T-cell (primary cell): ENCODE results near the gene COPZ1. TPM values are rescaled to one million over a fixed set of nuclear protein-coding genes. Genes with fewer than 3 reads are reported as not detected.
"Not testable (repeated sequence)": the region's sequence is repeated elsewhere in the genome, so short reads cannot be mapped to it uniquely, and the experiment has no call there.

ENCODE experiments used
- ATAC-seq, 4 experiments: fragments of 200-7000 bp in 3 of 4; fragments of 150-1000 bp in 1 of 4; cut with Tn5 transposase; replicated peaks in 1 of 4; 1 replicate in 3 of 4; 2 replicates in 1 of 4; pipeline ENCODE4 v1.10.0; 2021; ENCODE audit warnings: moderate library complexity in 3 of 4, mild to moderate bottlenecking in 2 of 4, moderate number of reproducible peaks in 1 of 4
- CTCF ChIA-PET, 2 donors: fragments of 300-600 bp; sonication (Branson Sonifier 250); formaldehyde crosslinking; loops; one replicate each; lab custom pipeline; 2022; ENCODE audit warnings: antibody characterized with exemption in 2 of 2; lab: Charles Lee
- POLR2A ChIA-PET, 2 donors: fragments of 300-600 bp; sonication (Branson Sonifier 250); formaldehyde crosslinking; loops; one replicate each; lab custom pipeline; 2022; ENCODE audit warnings: antibody characterized with exemption in 2 of 2; lab: Charles Lee
- DNase-seq, 35 experiments: peaks; one replicate each; pipeline versions ENCODE4 v3.0.0 to v3.0.0-alpha.2; 2013 to 2023
- H3K27ac ChIP-seq: one replicate; pipeline ENCODE4 v1.5.1; 2013; ENCODE audit warnings: low read length
- H3K27me3 ChIP-seq, 2 experiments: replicated peaks in 1 of 2; 1 replicate in 1 of 2; 2 replicates in 1 of 2; pipeline versions ENCODE4 v1.6.1 to v1.7.0; 2013; ENCODE audit warnings: low read length in 1 of 2, mixed read lengths in 1 of 2; ENCODE audit not compliant: control insufficient read depth in 2 of 2, insufficient read depth in 2 of 2; ENCODE audit errors: extremely low read depth in 1 of 2
- H3K36me3 ChIP-seq, 2 donors: 1 replicate in 1 of 2; 2 replicates in 1 of 2; pipeline versions ENCODE4 v1.6.1 to v1.7.0; 2013; ENCODE audit warnings: low read length in 1 of 2; ENCODE audit not compliant: control insufficient read depth in 2 of 2, insufficient read depth in 1 of 2; ENCODE audit errors: extremely low read depth in 1 of 2
- H3K4me1 ChIP-seq, 2 experiments: 1 replicate in 1 of 2; 2 replicates in 1 of 2; pipeline versions ENCODE4 v1.6.1 to v1.7.0; 2013; ENCODE audit warnings: low read length in 2 of 2, mixed read lengths in 1 of 2; ENCODE audit not compliant: insufficient read depth in 2 of 2, control insufficient read depth in 1 of 2; ENCODE audit errors: extremely low read depth in 1 of 2
- H3K4me3 ChIP-seq, 2 donors: 1 replicate in 1 of 2; 2 replicates in 1 of 2; pipeline versions ENCODE4 v1.5.1 to v1.7.0; 2013; ENCODE audit warnings: mild to moderate bottlenecking in 2 of 2, low read length in 1 of 2, moderate library complexity in 1 of 2; ENCODE audit not compliant: control insufficient read depth in 1 of 2; ENCODE audit errors: extremely low read depth in 1 of 2
- H3K9me3 ChIP-seq: 2 replicates; pipeline ENCODE4 v1.7.0; 2013
- H3K27ac Mint-ChIP-seq, 2 donors: one replicate each; pipeline ENCODE4 v1.8.0; 2020 to 2021; ENCODE audit warnings: mild to moderate bottlenecking in 2 of 2, mixed read lengths in 2 of 2
- H3K27me3 Mint-ChIP-seq, 2 donors: one replicate each; pipeline ENCODE4 v1.8.0; 2021 to 2022; ENCODE audit warnings: mixed read lengths in 2 of 2
- H3K36me3 Mint-ChIP-seq: one replicate; pipeline ENCODE4 v1.8.0; 2021; ENCODE audit warnings: mixed read lengths
- H3K4me1 Mint-ChIP-seq, 3 donors: one replicate each; pipeline ENCODE4 v1.8.0; 2020 to 2022; ENCODE audit warnings: mixed read lengths in 3 of 3, mild to moderate bottlenecking in 1 of 3
- H3K4me3 Mint-ChIP-seq, 3 donors: one replicate each; pipeline ENCODE4 v1.8.0; 2020 to 2022; ENCODE audit warnings: mild to moderate bottlenecking in 3 of 3, mixed read lengths in 3 of 3, moderate library complexity in 3 of 3
- H3K9me3 Mint-ChIP-seq, 3 donors: one replicate each; pipeline ENCODE4 v1.8.0; 2020 to 2022; ENCODE audit warnings: mixed read lengths in 3 of 3
- WGBS: methylation state at CpG from one replicate; pipeline ENCODE4 v1.1.5; 2013; ENCODE audit warnings: missing lambda C conversion rate; ENCODE audit not compliant: insufficient coverage; 5-methylcytosine and 5-hydroxymethylcytosine counted together
- total RNA-seq, 35 experiments: library from RNA in 6 of 35; stranded (reverse) in 6 of 35; fragments of 120-200 nt in 1 of 35; gene quantifications; one replicate each; pipeline versions ENCODE4 v1.2.1 to v1.2.4 and lab custom pipeline; 2013 to 2026

COPZ1 gene
- total RNA-seq, 5 donors from 2014 or later (not counting 1 experiment from before 2014, with no cell fraction given) = 60.4 to 81.3 (median 74.8) TPM

- H3K4me3 Mint-ChIP-seq = no peak within 1 kb of the TSS
- CTCF ChIA-PET = interaction anchor here (0.6 to 3.2 kb wide), 11 partner anchors 11 to 133 kb away, joined by 3 to 68 read pairs (median 4); partner anchors contain the start of gene COPZ1 (in 1 of the 2)
- peak within 1 kb of the TSS; percentile 98 for H3K27ac ChIP-seq
- no peaks in the 10 kb centered on the region for H3K9me3 ChIP-seq
- POLR2A ChIA-PET = interaction anchor here (0.6 to 2.9 kb wide), 12 partner anchors 8 to 780 kb away, joined by 3 to 39 read pairs (median 3); partner anchors contain the start of genes COPZ1 (in 2 of the 2) and TARBP2 (in 1 of the 2)
- H3K27ac Mint-ChIP-seq = no peak within 1 kb of the TSS
- H3K9me3 Mint-ChIP-seq = no peaks in the 10 kb centered on the region
- ATAC-seq (peak; percentile 84 to 88 (median 86)), DNase-seq (peak; percentile 79 to 99 (median 95))
- H3K36me3 ChIP-seq = peaks cover 0 to 40% of the 10 kb centered on the region in 2 donors
- no peaks in the 10 kb centered on the region for H3K27me3 Mint-ChIP-seq
- no peaks in the 10 kb centered on the region for H3K27me3 ChIP-seq
- H3K36me3 Mint-ChIP-seq = peaks cover 7% of the 10 kb centered on the region
- under 1% methylated on average over 40 of the region's 48 CpGs for whole genome bisulfite sequencing
- H3K4me3 ChIP-seq = peak within 1 kb of the TSS; percentile 78 to 87
- peaks cover 12 to 55% (median 18%) of the 10 kb centered on the region in 3 donors for H3K4me1 Mint-ChIP-seq
- H3K4me1 ChIP-seq = peaks cover 35 to 51% of the 10 kb centered on the region in 2 experiments
Observed at GRCh38 chr12:54280468-54281260, 44.3 kb upstream of the COPZ1 start, which contains the start of gene HNRNPA1. Gene HNRNPA1, plus strand, starts transcription at chr12:54280726. Its CDS starts 82 bp downstream, at chr12:54280808.

GRCh38 chr12:54281261-54281638, 43.7 kb upstream of the COPZ1 start:
- Histone ChIP-seq H3K27ac (peak overlapping the region; percentile 89), H3K4me1 (peaks cover 35 to 54% of the 10 kb centered on the region in 2 experiments), H3K4me3 (peak overlapping the region; percentile 78), H3K36me3 (peaks cover 0 to 46% of the 10 kb centered on the region in 2 donors)
- not testable (repeated sequence) for H3K27me3 Mint-ChIP-seq, H3K4me3 Mint-ChIP-seq, H3K9me3 Mint-ChIP-seq, H3K9me3 ChIP-seq, H3K27me3 ChIP-seq, H3K27ac Mint-ChIP-seq, ATAC-seq
- POLR2A ChIA-PET = interaction anchor here (0.5 to 2.9 kb wide), 5 partner anchors 9 to 662 kb away, joined by 3 to 39 read pairs (median 16); partner anchors contain the start of gene COPZ1 (in 2 of the 2)
- CTCF ChIA-PET = interaction anchor here (0.5 to 3.2 kb wide), 7 partner anchors 10 to 87 kb away, joined by 3 to 68 read pairs (median 4); partner anchors contain the start of gene COPZ1 (in 1 of the 2)
- 0% methylated on average over 3 of the region's 10 CpGs for WGBS
- H3K4me1 Mint-ChIP-seq = peaks cover 6 to 56% (median 12%) of the 10 kb centered on the region in 3 donors
- DNase-seq = peak in 1 of 35 experiments; percentile 13
- peaks cover 11% of the 10 kb centered on the region for H3K36me3 Mint-ChIP-seq

DNA sequence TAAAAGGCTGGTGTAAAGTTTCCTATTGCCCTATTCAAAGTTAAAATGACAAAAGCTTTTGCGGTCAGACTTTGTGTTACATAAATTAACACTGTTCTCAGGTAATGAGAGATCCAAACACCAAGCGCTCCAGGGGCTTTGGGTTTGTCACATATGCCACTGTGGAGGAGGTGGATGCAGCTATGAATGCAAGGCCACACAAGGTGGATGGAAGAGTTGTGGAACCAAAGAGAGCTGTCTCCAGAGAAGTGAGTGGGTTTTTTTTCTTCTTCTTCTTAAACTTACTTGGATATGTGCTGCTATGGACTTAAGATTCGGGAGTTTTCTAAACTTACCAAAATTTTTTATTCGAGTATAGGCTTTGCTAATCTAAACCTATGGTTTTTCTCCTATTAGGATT, 43.2 kb upstream of the COPZ1 start:
- Mint-ChIP-seq H3K4me1 (peaks cover 3 to 55% (median 11%) of the 10 kb centered on the region in 3 donors), H3K36me3 (peaks cover 15% of the 10 kb centered on the region)
- no CpG with 5 or more reads among the region's 4 CpGs for WGBS
- ChIA-PET CTCF (interaction anchor here (0.5 to 3.2 kb wide), 7 partner anchors 10 to 87 kb away, joined by 3 to 68 read pairs (median 4); partner anchors contain the start of gene COPZ1 (in 1 of the 2)), POLR2A (interaction anchor here (0.5 to 2.9 kb wide), 6 partner anchors 9 to 662 kb away, joined by 3 to 39 read pairs (median 14); partner anchors contain the start of gene COPZ1 (in 2 of the 2))
- Histone ChIP-seq H3K4me1 (peaks cover 33 to 54% of the 10 kb centered on the region in 2 experiments), H3K4me3 (peak overlapping the region; percentile 78), H3K27ac (peak overlapping the region; percentile 89), H3K36me3 (peaks cover 0 to 50% of the 10 kb centered on the region in 2 donors)
- not testable (repeated sequence) for H3K27ac Mint-ChIP-seq, ATAC-seq, H3K27me3 ChIP-seq, H3K9me3 Mint-ChIP-seq, H3K27me3 Mint-ChIP-seq, DNase-seq, H3K4me3 Mint-ChIP-seq, H3K9me3 ChIP-seq

GRCh38 chr12:54282949-54283593, 41.9 kb upstream of the COPZ1 start:
- peak overlapping the region; percentile 4 to 35 for H3K4me3 ChIP-seq
- 11% methylated on average over 7 of the region's 11 CpGs for WGBS
- CTCF ChIA-PET = interaction anchor here (0.5 to 2.3 kb wide), 4 partner anchors 10 to 580 kb away, joined by 3 to 12 read pairs (median 5); partner anchors contain the start of gene COPZ1 (in 1 of the 2)
- Mint-ChIP-seq H3K36me3 (peaks cover 27% of the 10 kb centered on the region), H3K4me3 (no peak overlapping the region), H3K27ac (no peak overlapping the region), H3K9me3 (no peaks in the 10 kb centered on the region), H3K4me1 (peaks cover 7 to 60% (median 10%) of the 10 kb centered on the region in 3 donors), H3K27me3 (no peaks in the 10 kb centered on the region)
- peak overlapping the region; percentile 35 for H3K27ac ChIP-seq
- peaks cover 0 to 64% of the 10 kb centered on the region in 2 donors for H3K36me3 ChIP-seq
- POLR2A ChIA-PET = interaction anchor here (0.6 to 1.1 kb wide), 4 partner anchors 19 to 267 kb away, joined by 3 to 9 read pairs (median 4); partner anchors contain the start of gene COPZ1 (in 1 of the 2)
- no peaks in the 10 kb centered on the region for H3K9me3 ChIP-seq
- H3K4me1 ChIP-seq = peaks cover 31 to 42% of the 10 kb centered on the region in 2 experiments
- no peaks in the 10 kb centered on the region for H3K27me3 ChIP-seq
- DNase-seq (no peak), ATAC-seq (no peak)

DNA sequence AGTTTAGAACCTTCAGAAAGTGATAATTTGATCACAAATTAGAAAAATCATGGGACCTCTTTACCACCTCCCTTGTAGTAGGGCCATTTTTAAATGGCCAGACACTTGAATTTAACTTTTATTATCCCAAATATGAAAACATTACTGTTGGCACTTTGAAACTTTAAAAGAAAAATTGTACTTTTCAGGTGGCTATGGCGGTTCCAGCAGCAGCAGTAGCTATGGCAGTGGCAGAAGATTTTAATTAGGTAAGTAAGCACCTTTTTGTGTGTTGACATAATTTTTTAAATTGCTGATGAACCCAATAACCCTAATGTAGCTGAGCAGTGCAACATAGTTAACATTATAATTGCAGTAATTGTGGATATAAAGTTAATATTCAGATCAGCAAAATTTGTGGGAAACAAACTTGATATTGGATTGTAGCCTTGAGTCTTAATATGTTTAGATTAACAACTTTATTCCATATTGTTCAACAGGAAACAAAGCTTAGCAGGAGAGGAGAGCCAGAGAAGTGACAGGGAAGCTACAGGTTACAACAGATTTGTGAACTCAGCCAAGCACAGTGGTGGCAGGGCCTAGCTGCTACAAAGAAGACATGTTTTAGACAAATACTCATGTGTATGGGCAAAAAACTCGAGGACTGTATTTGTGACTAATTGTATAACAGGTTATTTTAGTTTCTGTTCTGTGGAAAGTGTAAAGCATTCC, 40.7 kb upstream of the COPZ1 start:
- DNase-seq, H3K4me3 Mint-ChIP-seq, H3K9me3 Mint-ChIP-seq, H3K27me3 Mint-ChIP-seq, H3K27ac ChIP-seq, H3K4me3 ChIP-seq, H3K27me3 ChIP-seq, ATAC-seq, H3K9me3 ChIP-seq: not testable (repeated sequence)
- peaks cover 25 to 40% of the 10 kb centered on the region in 2 experiments for H3K4me1 ChIP-seq
- Mint-ChIP-seq H3K36me3 (peaks cover 29% of the 10 kb centered on the region), H3K27ac (peak overlapping the region; percentile 32 to 54), H3K4me1 (peaks cover 7 to 60% (median 10%) of the 10 kb centered on the region in 3 donors)
- ChIA-PET POLR2A (interaction anchor here (0.5 to 1.0 kb wide), 4 partner anchors 18 to 1643 kb away, joined by 3 to 9 read pairs (median 4); partner anchors contain the start of gene PYM1 (in 1 of the 2)), CTCF (interaction anchor here (0.6 to 2.3 kb wide), 4 partner anchors 9 to 40 kb away, joined by 3 to 12 read pairs (median 3); partner anchors contain the start of gene COPZ1 (in 1 of the 2))
- peaks cover 2 to 70% of the 10 kb centered on the region in 2 donors for H3K36me3 ChIP-seq
- no CpG with 5 or more reads among the region's 2 CpGs for WGBS
